H1 (cell line): ENCODE measurements around the gene NR4A2. TPM values are rescaled to one million over a fixed set of nuclear protein-coding genes. Genes with fewer than 3 reads are reported as not detected.

Experiments
- CTCF ChIA-PET: fragments of 300-600 bp; sonication (Branson Sonifier 250); formaldehyde crosslinking; loops from one replicate; lab custom pipeline; 2021; ENCODE audit not compliant: partially characterized antibody; lab: Charles Lee
- POLR2A ChIA-PET: fragments of 300-600 bp; sonication (Branson Sonifier 250); formaldehyde crosslinking; loops from one replicate; lab custom pipeline; 2021; ENCODE audit warnings: inconsistent platforms; ENCODE audit not compliant: partially characterized antibody; lab: Charles Lee
- DNase-seq, 2 experiments: peaks; one replicate each; pipeline versions ENCODE4 v3.0.0 to v3.0.0-alpha.2; 2010 to 2022; ENCODE audit warnings: low spot score in 2 of 2, low read depth in 1 of 2, mixed read lengths in 1 of 2
- FAIRE-seq: peaks from 2 replicates; lab custom pipeline; 2011; peaks lifted over from hg19 to GRCh38; lab: Jason Lieb, UNC
- H2AFZ ChIP-seq: 2 replicates; pipeline ENCODE4 v1.8.1; 2012; ENCODE audit warnings: low read length, inconsistent platforms
- H2AK5ac ChIP-seq: 2 replicates; pipeline ENCODE4 v1.6.1; 2013; ENCODE audit warnings: low read depth, low read length
- H2BK120ac ChIP-seq: replicated peaks from 2 replicates; pipeline ENCODE3; 2013; ENCODE audit warnings: low read depth, low read length, inconsistent platforms
- H2BK12ac ChIP-seq: 2 replicates; pipeline ENCODE4 v1.6.1; 2013; ENCODE audit warnings: low read depth, low read length
- H2BK15ac ChIP-seq: 2 replicates; pipeline ENCODE4 v1.6.1; 2013; ENCODE audit warnings: low read length
- H2BK20ac ChIP-seq: 2 replicates; pipeline ENCODE4 v1.6.1; 2013; ENCODE audit warnings: low read length
- H2BK5ac ChIP-seq: 2 replicates; pipeline ENCODE4 v1.6.1; 2013; ENCODE audit warnings: low read depth, low read length
- H3K14ac ChIP-seq: 2 replicates; pipeline ENCODE4 v1.6.1; 2013; ENCODE audit warnings: inconsistent platforms; ENCODE audit not compliant: insufficient read length
- H3K18ac ChIP-seq: 2 replicates; pipeline ENCODE4 v1.6.1; 2013; ENCODE audit warnings: low read length; ENCODE audit errors: extremely low read depth
- H3K23ac ChIP-seq: 2 replicates; pipeline ENCODE4 v1.6.1; 2013; ENCODE audit warnings: inconsistent platforms; ENCODE audit not compliant: insufficient read length
- H3K23me2 ChIP-seq: 2 replicates; pipeline ENCODE4 v1.6.1; 2013; ENCODE audit warnings: low read depth, low read length
- H3K27ac ChIP-seq: 2 replicates; pipeline ENCODE4 v1.6.1; 2011; ENCODE audit warnings: low read depth, low read length, inconsistent platforms
- H3K27me3 ChIP-seq, 4 experiments: replicated peaks in 1 of 4; 1 replicate in 1 of 4; 2 replicates in 3 of 4; pipeline versions ENCODE4 v1.6.1 to v1.8.1; 2011 to 2013; ENCODE audit warnings: low read length in 3 of 4, mild to moderate bottlenecking in 3 of 4, inconsistent platforms in 2 of 4, mixed read lengths in 2 of 4, moderate library complexity in 1 of 4; ENCODE audit not compliant: control insufficient read depth in 3 of 4, insufficient read depth in 3 of 4; ENCODE audit errors: extremely low read depth in 1 of 4
- H3K36me3 ChIP-seq, 4 experiments: 2 replicates each; pipeline versions ENCODE4 v1.6.1 to v1.8.1; 2011 to 2013; ENCODE audit warnings: mild to moderate bottlenecking in 4 of 4, low read length in 3 of 4, moderate library complexity in 2 of 4, control low read depth in 1 of 4, inconsistent platforms in 1 of 4; ENCODE audit not compliant: insufficient read depth in 4 of 4, control insufficient read depth in 2 of 4
- H3K4ac ChIP-seq: replicated peaks from 2 replicates; pipeline ENCODE3; 2013; ENCODE audit warnings: low read length, low read depth, mixed read lengths, inconsistent platforms; ENCODE audit not compliant: insufficient read length
- H3K4me1 ChIP-seq, 4 experiments: replicated peaks in 1 of 4; 1 replicate in 1 of 4; 2 replicates in 3 of 4; pipeline versions ENCODE4 v1.6.1 to v1.8.1; 2011 to 2013; ENCODE audit warnings: low read length in 3 of 4, inconsistent platforms in 2 of 4, mixed read lengths in 1 of 4; ENCODE audit not compliant: insufficient read depth in 4 of 4, control insufficient read depth in 3 of 4
- H3K4me2 ChIP-seq, 2 experiments: 2 replicates each; pipeline versions ENCODE4 v1.6.1 to v1.8.1; 2011 to 2013; ENCODE audit warnings: low read depth in 2 of 2, low read length in 2 of 2, control low read depth in 1 of 2, inconsistent platforms in 1 of 2, mild to moderate bottlenecking in 1 of 2; ENCODE audit not compliant: insufficient read depth in 1 of 2
- H3K4me3 ChIP-seq, 4 experiments: fragments of 200-600, 300-600 bp in 1 of 4; sonication (generic), shearing (Covaris generic), sonication (Bioruptor Twin) in 1 of 4; 2 replicates each; pipeline versions ENCODE4 v1.5.1 to v1.8.1; 2011 to 2016; ENCODE audit warnings: low read length in 4 of 4, low read depth in 3 of 4, control low read depth in 2 of 4, inconsistent platforms in 2 of 4, mild to moderate bottlenecking in 2 of 4, mixed read lengths in 1 of 4, moderate library complexity in 1 of 4; ENCODE audit not compliant: insufficient read depth in 2 of 4; ENCODE audit errors: extremely low read depth in 1 of 4
- H3K56ac ChIP-seq: replicated peaks from 2 replicates; pipeline ENCODE3; 2013; ENCODE audit warnings: low read depth, mild to moderate bottlenecking, mixed read lengths, low read length, inconsistent platforms; ENCODE audit not compliant: insufficient read length
- H3K79me1 ChIP-seq: 2 replicates; pipeline ENCODE4 v1.6.1; 2013; ENCODE audit warnings: low read depth, low read length, control low read depth
- H3K79me2 ChIP-seq, 2 experiments: 2 replicates each; pipeline versions ENCODE4 v1.6.1 to v1.8.1; 2012 to 2013; ENCODE audit warnings: low read length in 2 of 2, mild to moderate bottlenecking in 2 of 2, inconsistent platforms in 1 of 2; ENCODE audit not compliant: insufficient read depth in 2 of 2, control insufficient read depth in 1 of 2
- H3K9ac ChIP-seq, 4 experiments: replicated peaks in 1 of 4; 1 replicate in 1 of 4; 2 replicates in 3 of 4; pipeline versions ENCODE4 v1.6.1 to v1.8.1; 2011 to 2013; ENCODE audit warnings: low read depth in 3 of 4, low read length in 3 of 4, control low read depth in 2 of 4, mild to moderate bottlenecking in 2 of 4, moderate library complexity in 2 of 4, inconsistent platforms in 1 of 4; ENCODE audit errors: extremely low read depth in 1 of 4
- H3K9me3 ChIP-seq, 2 experiments: 2 replicates each; pipeline versions ENCODE4 v1.6.1 to v1.8.1; 2012 to 2013; ENCODE audit warnings: mild to moderate bottlenecking in 2 of 2, moderate library complexity in 2 of 2, control low read depth in 1 of 2, inconsistent platforms in 1 of 2, low read depth in 1 of 2, low read length in 1 of 2, mixed read lengths in 1 of 2; ENCODE audit not compliant: insufficient read depth in 2 of 2
- H4K20me1 ChIP-seq, 2 experiments: replicated peaks in 1 of 2; 2 replicates each; pipeline versions ENCODE3 to v1.8.1; 2011 to 2013; ENCODE audit warnings: inconsistent platforms in 2 of 2, low read length in 2 of 2, mild to moderate bottlenecking in 1 of 2; ENCODE audit not compliant: insufficient read depth in 2 of 2, control insufficient read depth in 1 of 2
- H4K5ac ChIP-seq: 2 replicates; pipeline ENCODE4 v1.6.1; 2013; ENCODE audit warnings: low read length, low read depth, mixed read lengths, inconsistent platforms; ENCODE audit not compliant: insufficient read length
- H4K8ac ChIP-seq: 2 replicates; pipeline ENCODE4 v1.8.0; 2013; ENCODE audit warnings: mild to moderate bottlenecking, moderate library complexity, low read length, inconsistent platforms; ENCODE audit not compliant: insufficient read depth; ENCODE audit errors: extremely low read depth
- H4K91ac ChIP-seq: replicated peaks from 2 replicates; pipeline ENCODE3; 2013; ENCODE audit warnings: low read length, mixed read lengths, inconsistent platforms; ENCODE audit not compliant: insufficient read length
- ATF3 ChIP-seq: IDR thresholded peaks from 2 replicates; pipeline ENCODE4 v1.6.1; 2011; ENCODE audit warnings: low read depth, mild to moderate bottlenecking, low read length; ENCODE audit not compliant: insufficient read depth
- CREB1 ChIP-seq: IDR thresholded peaks from 2 replicates; pipeline ENCODE4 v1.6.1; 2012; ENCODE audit warnings: inconsistent platforms
- GABPA ChIP-seq: IDR thresholded peaks from 2 replicates; pipeline ENCODE4 v1.6.1; 2011; ENCODE audit warnings: mild to moderate bottlenecking, low read length, moderate library complexity, borderline replicate concordance; ENCODE audit not compliant: insufficient read depth
- JUN ChIP-seq: IDR thresholded peaks from 2 replicates; pipeline ENCODE4 v1.6.1; 2011; ENCODE audit warnings: low read depth, mild to moderate bottlenecking, improper control_type of control experiment, low read length
- KDM1A ChIP-seq: fragments of 200-600, 300-600 bp; sonication (generic); IDR thresholded peaks from 2 replicates; pipeline ENCODE4 v1.7.1; 2016; ENCODE audit warnings: mild to moderate bottlenecking, low read length, borderline replicate concordance
- KDM4A ChIP-seq: IDR thresholded peaks from one replicate; pipeline ENCODE4 v1.7.1; 2012; ENCODE audit warnings: low read depth, mild to moderate bottlenecking, moderate library complexity, low read length, inconsistent platforms; ENCODE audit not compliant: severe bottlenecking
- MAFK ChIP-seq: IDR thresholded peaks from 2 replicates; pipeline ENCODE4 v1.6.1; 2012; ENCODE audit warnings: low read depth, mild to moderate bottlenecking, improper control_type of control experiment, low read length
- RNF2 ChIP-seq: fragments of 200-900, 300-1000 bp; sonication (generic); IDR thresholded peaks from 2 replicates; pipeline ENCODE4 v1.7.1; 2016; ENCODE audit warnings: borderline replicate concordance, low read depth, mild to moderate bottlenecking, antibody characterized with exemption, low read length; ENCODE audit not compliant: poor library complexity, severe bottlenecking; ENCODE audit errors: missing control alignments
- SIX5 ChIP-seq: IDR thresholded peaks from 2 replicates; pipeline ENCODE4 v1.6.1; 2011; ENCODE audit warnings: mild to moderate bottlenecking, low read depth, low read length
- SP1 ChIP-seq: IDR thresholded peaks from 2 replicates; pipeline ENCODE4 v1.6.1; 2011; ENCODE audit warnings: low read depth, low read length
- SRF ChIP-seq: IDR thresholded peaks from 2 replicates; pipeline ENCODE4 v1.6.1; 2011; ENCODE audit warnings: mild to moderate bottlenecking, low read depth, low read length, moderate library complexity
- SUZ12 ChIP-seq: fragments of 200-600 bp; sonication (generic); IDR thresholded peaks from 2 replicates; pipeline ENCODE4 v1.6.1; 2012; ENCODE audit warnings: mild to moderate bottlenecking, inconsistent platforms, low read length, moderate library complexity, mixed read lengths
- WGBS, 2 experiments: shearing (Covaris generic) in 1 of 2; methylation state at CpG; one replicate each; pipeline versions ENCODE4 v1.1.6 to v1.1.7; 2013 to 2015; ENCODE audit warnings: low lambda C conversion rate in 2 of 2, mixed read lengths in 2 of 2, inconsistent platforms in 1 of 2, low coverage in 1 of 2, missing lambda C conversion rate in 1 of 2; ENCODE audit not compliant: insufficient replicate concordance in 2 of 2, insufficient coverage in 1 of 2, insufficient read length in 1 of 2; ENCODE audit errors: extremely low coverage in 1 of 2, missing lambda C conversion rate in 1 of 2; 5-methylcytosine and 5-hydroxymethylcytosine counted together
- polyA plus RNA-seq, 7 experiments: library from polyadenylated mRNA; depleted of rRNA in 3 of 7; stranded (reverse) in 5 of 7; unstranded in 2 of 7; fragments of >200 nt in 5 of 7; fragments of 200-250 nt in 2 of 7; gene quantifications; 1 replicate in 5 of 7; 2 replicates in 1 of 7; 4 replicates in 1 of 7; pipeline versions ENCODE4 v1.2.1 to v1.2.3, GENCODE V29; 2011 to 2013; ENCODE audit warnings: missing spikeins in 2 of 7, mixed read lengths in 2 of 7
- total RNA-seq: library from RNA; stranded (reverse); fragmentation: NEBNext Ultra II Directional; extraction: Animal tissue kit (Norgen Biotek cat#: 25700); gene quantifications from 2 replicates; pipeline ENCODE4 v1.2.1, GENCODE V29; 2021

NR4A2 gene
- total and polyA plus RNA-seq, 2 of the 8 experiments (the other 6 are each of a cell fraction or from before 2014, with no cell fraction given), result 0.15 to 1.7 TPM

- H3K4me2 ChIP-seq, result no peak overlapping the region
- H2AFZ ChIP-seq, result no peak overlapping the region
- H3K9me3 ChIP-seq, result no peaks in the 10 kb centered on the region; a peak in 1 of 4 replicates
- TF ChIP-seq KDM1A (no peak), GABPA (no peak), ATF3 (no peak), MAFK (no peak), SIX5 (no peak), JUN (no peak), KDM4A (no peak), SUZ12 (no peak), SRF (no peak), CREB1 (no peak), SP1 (no peak), RNF2 (no peak)
Measured at GRCh38 chr2:156346731-156347130, 14.2 kb upstream of the NR4A2 start.

More at GRCh38 chr2:156346731-156347130, 14.2 kb upstream of the NR4A2 start:
- Histone ChIP-seq H2AK5ac (no peak overlapping the region), H3K36me3 (no peaks in the 10 kb centered on the region), H3K14ac (no peak overlapping the region), H4K8ac (no peak overlapping the region), H3K9ac (no peak overlapping the region), H4K5ac (no peak overlapping the region), H3K56ac (no peak overlapping the region), H3K4me3 (no peak overlapping the region), H3K23me2 (no peaks in the 10 kb centered on the region), H3K23ac (no peak overlapping the region), H3K79me2 (no peaks in the 10 kb centered on the region), H3K4me1 (no peaks in the 10 kb centered on the region), H2BK20ac (no peak overlapping the region), H3K4ac (no peak overlapping the region), H3K79me1 (no peaks in the 10 kb centered on the region), H2BK5ac (no peak overlapping the region), H3K18ac (no peak overlapping the region), H2BK15ac (no peak overlapping the region), H2BK120ac (no peak overlapping the region), H4K20me1 (no peaks in the 10 kb centered on the region), H3K27me3 (peaks cover 0 to 3% (median 1%) of the 10 kb centered on the region in 4 experiments; a peak in 3 of 7 replicates), H3K27ac (no peak overlapping the region), H4K91ac (no peak overlapping the region), H2BK12ac (no peak overlapping the region)
- FAIRE-seq (no peak), DNase-seq (no peak)
- POLR2A ChIA-PET, result no interaction called here
- 70% methylated on average over 4 of the region's 4 CpGs; no CpG with 5 or more reads in 1 of the 2 experiments for WGBS, 2 experiments
- CTCF ChIA-PET, result interaction anchor here (0.8 to 2.8 kb wide), 9 partner anchors 9 to 59 kb away, joined by 3 to 20 read pairs (median 3); no protein-coding TSS in a partner anchor
